Neural cell (in vitro differentiated cells): Measurements from ENCODE around the gene SLC4A3. TPM values are rescaled to one million over a fixed set of nuclear protein-coding genes. Genes with fewer than 3 reads are reported as not detected.

Source experiments
- H2AFZ ChIP-seq: fragments of 200-600, 300-800 bp; sonication (generic), shearing (Covaris generic); 2 replicates; pipeline ENCODE4 v1.6.0; 2014; ENCODE audit warnings: low read depth, mild to moderate bottlenecking, antibody characterized with exemption, low read length, moderate library complexity
- H3F3A ChIP-seq: fragments of 200-600 bp; shearing (Covaris generic); 2 replicates; pipeline ENCODE4 v1.6.1; 2016; ENCODE audit warnings: mild to moderate bottlenecking, moderate library complexity, mixed read lengths, antibody characterized with exemption, low read length; ENCODE audit not compliant: insufficient read depth, poor library complexity, severe bottlenecking
- H3K27ac ChIP-seq: fragments of 200-600, 300-800 bp; sonication (generic), shearing (Covaris generic); 2 replicates; pipeline ENCODE4 v1.5.1; 2014; ENCODE audit warnings: mild to moderate bottlenecking, low read length, moderate library complexity
- H3K27me3 ChIP-seq: fragments of 300-800, 200-600 bp; sonication (generic), shearing (Covaris generic); 2 replicates; pipeline ENCODE4 v1.6.0; 2014; ENCODE audit warnings: mild to moderate bottlenecking, low read depth, low read length, moderate library complexity; ENCODE audit not compliant: insufficient read depth
- H3K36me3 ChIP-seq: fragments of 300-800, 200-600 bp; sonication (generic), shearing (Covaris generic); 2 replicates; pipeline ENCODE4 v1.5.1; 2014; ENCODE audit warnings: mild to moderate bottlenecking, antibody characterized with exemption, low read length, moderate library complexity; ENCODE audit not compliant: insufficient read depth
- H3K4me2 ChIP-seq: fragments of 300-800, 200-600 bp; sonication (generic), shearing (Covaris generic); 2 replicates; pipeline ENCODE4 v1.6.0; 2014; ENCODE audit warnings: mild to moderate bottlenecking, low read length
- H3K4me3 ChIP-seq: fragments of 300-800, 200-600 bp; sonication (generic), shearing (Covaris generic); 2 replicates; pipeline ENCODE4 v1.5.1; 2014; ENCODE audit warnings: mild to moderate bottlenecking, low read length, moderate library complexity
- H3K79me2 ChIP-seq: fragments of 200-600 bp; shearing (Covaris generic); replicated peaks from 2 replicates; pipeline ENCODE4 v1.6.0; 2014; ENCODE audit warnings: mild to moderate bottlenecking, low read length, moderate library complexity; ENCODE audit not compliant: insufficient read depth
- H3K9ac ChIP-seq: fragments of 300-800, 200-600 bp; sonication (generic), shearing (Covaris generic); 2 replicates; pipeline ENCODE4 v1.6.1; 2016; ENCODE audit warnings: mild to moderate bottlenecking, low read length, mixed read lengths
- H3K9me2 ChIP-seq: fragments of 200-600 bp; shearing (Covaris generic); 2 replicates; pipeline ENCODE4 v1.6.1; 2016; ENCODE audit warnings: mild to moderate bottlenecking, low read length, mixed read lengths; ENCODE audit not compliant: insufficient read depth
- H3K9me3 ChIP-seq: fragments of 200-600, 300-800 bp; sonication (generic), shearing (Covaris generic); 2 replicates; pipeline ENCODE4 v1.6.1; 2016; ENCODE audit warnings: mild to moderate bottlenecking, mixed run types, low read length, moderate library complexity, mixed read lengths
- H4K20me1 ChIP-seq: fragments of 200-600 bp; shearing (Covaris generic); 2 replicates; pipeline ENCODE4 v1.6.1; 2016; ENCODE audit warnings: mild to moderate bottlenecking, mixed run types; ENCODE audit not compliant: insufficient read depth
- EP300 ChIP-seq: fragments of 450-650 bp; conservative IDR thresholded peaks from 2 replicates; pipeline ENCODE4 v1.6.1; 2014; ENCODE audit warnings: antibody characterized with exemption, mild to moderate bottlenecking, moderate library complexity; ENCODE audit not compliant: poor library complexity, severe bottlenecking
- EZH2 ChIP-seq: fragments of 200-600, 300-800 bp; shearing (Covaris generic), sonication (generic); IDR thresholded peaks from 2 replicates; pipeline ENCODE4 v1.6.1; 2014; ENCODE audit warnings: antibody characterized with exemption, low read length, borderline replicate concordance, mild to moderate bottlenecking; ENCODE audit not compliant: insufficient read depth, poor library complexity, severe bottlenecking
- MXI1 ChIP-seq: fragments of 450-650 bp; conservative IDR thresholded peaks from 2 replicates; pipeline ENCODE4 v1.6.1; 2014; ENCODE audit warnings: antibody characterized with exemption, mild to moderate bottlenecking; ENCODE audit not compliant: poor library complexity, severe bottlenecking
- POLR2AphosphoS5 ChIP-seq: IDR thresholded peaks from 2 replicates; pipeline ENCODE4 v1.6.1; 2012
- RAD21 ChIP-seq: fragments of 450-650 bp; conservative IDR thresholded peaks from 2 replicates; pipeline ENCODE4 v1.6.1; 2014; ENCODE audit warnings: antibody characterized with exemption, mild to moderate bottlenecking, moderate library complexity
- SMC3 ChIP-seq: fragments of 450-650 bp; conservative IDR thresholded peaks from 2 replicates; pipeline ENCODE4 v1.6.1; 2014; ENCODE audit warnings: antibody characterized with exemption, mild to moderate bottlenecking, moderate library complexity; ENCODE audit not compliant: poor library complexity
- TAF1 ChIP-seq: IDR thresholded peaks from 2 replicates; pipeline ENCODE4 v1.6.1; 2012; ENCODE audit warnings: low read depth
- polyA plus RNA-seq: library from polyadenylated mRNA; depleted of rRNA; stranded (reverse); fragments of >200 nt; gene quantifications from 2 replicates; pipeline ENCODE4 v1.2.3, GENCODE V29; 2014
- TF ChIP-seq, protein P1 (sequence below): fragments of 450-650 bp; IDR thresholded peaks from 2 replicates; pipeline ENCODE4 v1.5.1; 2014; ENCODE audit warnings: antibody characterized with exemption, mild to moderate bottlenecking, moderate library complexity; ENCODE audit not compliant: poor library complexity, severe bottlenecking
- TF ChIP-seq, protein P2 (sequence below): IDR thresholded peaks from 2 replicates; pipeline ENCODE4 v1.6.1; 2012; ENCODE audit warnings: borderline replicate concordance

The SLC4A3 gene
- polyA plus RNA-seq, 1 donor from 2014 or later: 18.7 TPM

DNA sequence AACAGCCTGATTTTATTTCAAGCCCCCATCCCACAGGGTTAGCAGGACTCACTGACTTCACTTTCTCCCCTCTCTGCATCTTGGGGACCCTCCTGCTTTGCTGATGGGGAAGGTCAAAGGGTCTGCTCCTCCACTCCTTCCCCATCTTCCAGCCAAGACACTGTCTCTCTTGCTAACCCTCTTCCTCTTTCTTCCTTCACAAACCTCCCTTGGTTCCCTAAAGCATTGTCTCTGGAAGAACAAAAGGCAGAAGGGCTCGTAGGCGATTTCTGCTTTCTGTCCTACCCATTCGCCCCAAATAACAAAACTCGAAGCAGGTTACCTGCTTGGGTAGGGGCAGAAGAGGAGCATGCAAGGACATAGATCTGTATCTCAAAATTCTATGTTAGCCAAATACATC, 5.5 kb upstream of the SLC4A3 start:
- no peaks in the 10 kb centered on the region for H3F3A ChIP-seq
- no peaks in the 10 kb centered on the region for H3K9me2 ChIP-seq
- H3K36me3 ChIP-seq: no peaks in the 10 kb centered on the region
- H3K4me3 ChIP-seq: no peak overlapping the region
- no peaks in the 10 kb centered on the region for H3K9me3 ChIP-seq
- no peak overlapping the region for H2AFZ ChIP-seq
- H4K20me1 ChIP-seq: no peaks in the 10 kb centered on the region
- H3K9ac ChIP-seq: no peak overlapping the region
- H3K27me3 ChIP-seq: no peaks in the 10 kb centered on the region
- H3K27ac ChIP-seq: no peak overlapping the region
- H3K79me2 ChIP-seq: no peaks in the 10 kb centered on the region
- no peak overlapping the region for H3K4me2 ChIP-seq
- TF ChIP-seq SMC3 (no peak), MXI1 (no peak), TAF1 (no peak), EZH2 (no peak), EP300 (no peak), POLR2AphosphoS5 (no peak), RAD21 (no peak)
- TF ChIP-seq, protein P1, sequence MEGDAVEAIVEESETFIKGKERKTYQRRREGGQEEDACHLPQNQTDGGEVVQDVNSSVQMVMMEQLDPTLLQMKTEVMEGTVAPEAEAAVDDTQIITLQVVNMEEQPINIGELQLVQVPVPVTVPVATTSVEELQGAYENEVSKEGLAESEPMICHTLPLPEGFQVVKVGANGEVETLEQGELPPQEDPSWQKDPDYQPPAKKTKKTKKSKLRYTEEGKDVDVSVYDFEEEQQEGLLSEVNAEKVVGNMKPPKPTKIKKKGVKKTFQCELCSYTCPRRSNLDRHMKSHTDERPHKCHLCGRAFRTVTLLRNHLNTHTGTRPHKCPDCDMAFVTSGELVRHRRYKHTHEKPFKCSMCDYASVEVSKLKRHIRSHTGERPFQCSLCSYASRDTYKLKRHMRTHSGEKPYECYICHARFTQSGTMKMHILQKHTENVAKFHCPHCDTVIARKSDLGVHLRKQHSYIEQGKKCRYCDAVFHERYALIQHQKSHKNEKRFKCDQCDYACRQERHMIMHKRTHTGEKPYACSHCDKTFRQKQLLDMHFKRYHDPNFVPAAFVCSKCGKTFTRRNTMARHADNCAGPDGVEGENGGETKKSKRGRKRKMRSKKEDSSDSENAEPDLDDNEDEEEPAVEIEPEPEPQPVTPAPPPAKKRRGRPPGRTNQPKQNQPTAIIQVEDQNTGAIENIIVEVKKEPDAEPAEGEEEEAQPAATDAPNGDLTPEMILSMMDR: no peak
- TF ChIP-seq, protein P2, sequence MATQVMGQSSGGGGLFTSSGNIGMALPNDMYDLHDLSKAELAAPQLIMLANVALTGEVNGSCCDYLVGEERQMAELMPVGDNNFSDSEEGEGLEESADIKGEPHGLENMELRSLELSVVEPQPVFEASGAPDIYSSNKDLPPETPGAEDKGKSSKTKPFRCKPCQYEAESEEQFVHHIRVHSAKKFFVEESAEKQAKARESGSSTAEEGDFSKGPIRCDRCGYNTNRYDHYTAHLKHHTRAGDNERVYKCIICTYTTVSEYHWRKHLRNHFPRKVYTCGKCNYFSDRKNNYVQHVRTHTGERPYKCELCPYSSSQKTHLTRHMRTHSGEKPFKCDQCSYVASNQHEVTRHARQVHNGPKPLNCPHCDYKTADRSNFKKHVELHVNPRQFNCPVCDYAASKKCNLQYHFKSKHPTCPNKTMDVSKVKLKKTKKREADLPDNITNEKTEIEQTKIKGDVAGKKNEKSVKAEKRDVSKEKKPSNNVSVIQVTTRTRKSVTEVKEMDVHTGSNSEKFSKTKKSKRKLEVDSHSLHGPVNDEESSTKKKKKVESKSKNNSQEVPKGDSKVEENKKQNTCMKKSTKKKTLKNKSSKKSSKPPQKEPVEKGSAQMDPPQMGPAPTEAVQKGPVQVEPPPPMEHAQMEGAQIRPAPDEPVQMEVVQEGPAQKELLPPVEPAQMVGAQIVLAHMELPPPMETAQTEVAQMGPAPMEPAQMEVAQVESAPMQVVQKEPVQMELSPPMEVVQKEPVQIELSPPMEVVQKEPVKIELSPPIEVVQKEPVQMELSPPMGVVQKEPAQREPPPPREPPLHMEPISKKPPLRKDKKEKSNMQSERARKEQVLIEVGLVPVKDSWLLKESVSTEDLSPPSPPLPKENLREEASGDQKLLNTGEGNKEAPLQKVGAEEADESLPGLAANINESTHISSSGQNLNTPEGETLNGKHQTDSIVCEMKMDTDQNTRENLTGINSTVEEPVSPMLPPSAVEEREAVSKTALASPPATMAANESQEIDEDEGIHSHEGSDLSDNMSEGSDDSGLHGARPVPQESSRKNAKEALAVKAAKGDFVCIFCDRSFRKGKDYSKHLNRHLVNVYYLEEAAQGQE: no peak

GRCh38 chr2:219622472-219622871, 5.0 kb upstream of the SLC4A3 start:
- Histone ChIP-seq H3K9ac (no peak overlapping the region), H3K4me3 (no peak overlapping the region), H3K4me2 (no peak overlapping the region), H3K27ac (no peak overlapping the region), H3K9me2 (no peaks in the 10 kb centered on the region), H4K20me1 (no peaks in the 10 kb centered on the region), H3K27me3 (no peaks in the 10 kb centered on the region), H3K79me2 (no peaks in the 10 kb centered on the region), H2AFZ (no peak overlapping the region), H3K9me3 (no peaks in the 10 kb centered on the region), H3F3A (no peaks in the 10 kb centered on the region), H3K36me3 (no peaks in the 10 kb centered on the region)
- TF ChIP-seq POLR2AphosphoS5 (no peak), EZH2 (no peak), SMC3 (no peak), TAF1 (no peak), RAD21 (no peak), EP300 (no peak), MXI1 (no peak)
